ENCODE data around the gene HAUS8. TPM values are rescaled to one million over a fixed set of nuclear protein-coding genes. Genes with fewer than 3 reads are reported as not detected.
A peak's percentile ranks its signal among the peaks of the same experiment; 100 is the strongest.

HAUS8 gene
- total RNA-seq, 2 experiments from 2014 or later = 32.6 to 41.7 TPM

DNA sequence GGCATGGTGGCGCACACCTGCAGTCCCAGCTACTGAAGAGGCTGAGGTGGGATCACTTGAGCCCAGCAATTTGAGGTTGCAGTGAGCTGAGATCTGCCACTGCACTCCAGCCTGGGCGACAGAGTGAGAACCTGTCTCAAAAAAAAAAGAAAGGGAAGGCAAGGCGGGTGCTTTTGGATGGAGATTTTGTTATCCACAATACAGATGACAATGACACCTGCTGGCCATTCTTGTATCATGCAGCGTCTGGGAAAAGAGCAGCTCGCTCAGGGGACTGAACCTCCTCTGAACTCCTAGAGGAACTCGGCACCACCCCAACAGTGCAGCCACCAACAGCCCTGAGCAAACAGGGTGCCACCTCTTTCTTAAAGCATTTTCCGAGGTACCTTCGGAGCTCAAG lies 22.8 kb downstream of the HAUS8 start:
- Mint-ChIP-seq H3K4me3 (no peak overlapping the region), H3K27me3 (no peaks in the 10 kb centered on the region), H3K4me1 (no peaks in the 10 kb centered on the region), H3K9me3 (ENCODE audit: low read depth) (no peaks in the 10 kb centered on the region), H3K36me3 (ENCODE audit: low read depth) (peaks cover 26% of the 10 kb centered on the region), H3K27ac (no peak overlapping the region)
- intact Hi-C loops (cut with DNase I, micrococcal nuclease) = loop anchor here (1.0 to 5.0 kb wide), 3 partner anchors 280 to 338 kb away; no protein-coding TSS in a partner anchor
- ATAC-seq (peak; percentile 30), DNase-seq (peak; percentile 37)
- POLR2A ChIA-PET = no interaction called here
- CTCF ChIA-PET = interaction anchor here (0.6 to 1.3 kb wide), 3 partner anchors 67 to 280 kb away, joined by 3 to 5 read pairs (median 4); no protein-coding TSS in a partner anchor

DNA sequence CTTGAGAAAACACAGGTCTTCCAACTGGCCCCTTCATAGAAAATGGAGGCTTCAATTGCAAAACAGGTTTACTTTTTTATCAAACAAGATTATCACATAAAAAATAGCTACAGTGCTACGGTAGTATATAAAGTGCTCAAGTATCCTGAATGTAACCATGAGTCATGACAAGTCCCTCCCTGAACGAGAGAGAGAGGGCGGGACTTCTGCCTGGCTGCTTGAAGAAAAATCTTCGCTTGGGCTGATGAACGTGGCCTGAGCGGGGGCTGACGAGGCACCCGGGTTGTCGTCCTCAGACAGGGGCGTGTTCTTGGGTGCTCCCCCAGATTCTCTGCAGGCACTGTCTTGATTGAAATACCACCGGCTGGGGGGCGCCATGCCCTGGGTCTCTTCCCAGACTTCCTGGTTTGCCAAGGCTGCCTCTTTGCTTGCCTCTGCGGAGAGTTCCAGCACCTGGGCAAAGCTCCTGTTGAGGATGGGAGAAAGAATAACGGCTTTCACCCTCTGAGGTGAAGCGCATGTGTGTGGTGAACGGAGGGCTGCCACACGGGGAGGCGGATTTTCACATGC lies 25.5 kb downstream of the HAUS8 start:
- no peak for ATAC-seq
- no peaks in the 10 kb centered on the region for H3K9me3 Mint-ChIP-seq (ENCODE audit: low read depth)
- no peak overlapping the region for H3K4me3 Mint-ChIP-seq
- H3K36me3 Mint-ChIP-seq (ENCODE audit: low read depth) = peaks cover 22% of the 10 kb centered on the region
- CTCF ChIA-PET = no interaction called here
- DNase-seq = no peak
- H3K4me1 Mint-ChIP-seq = no peaks in the 10 kb centered on the region
- H3K27me3 Mint-ChIP-seq = no peaks in the 10 kb centered on the region
- intact Hi-C loops (cut with DNase I, micrococcal nuclease) = loop anchor here in 1 of 2 experiments (5.0 kb wide), 1 partner anchor 277 kb away; no protein-coding TSS in a partner anchor
- no peak overlapping the region for H3K27ac Mint-ChIP-seq
- POLR2A ChIA-PET = no interaction called here

DNA sequence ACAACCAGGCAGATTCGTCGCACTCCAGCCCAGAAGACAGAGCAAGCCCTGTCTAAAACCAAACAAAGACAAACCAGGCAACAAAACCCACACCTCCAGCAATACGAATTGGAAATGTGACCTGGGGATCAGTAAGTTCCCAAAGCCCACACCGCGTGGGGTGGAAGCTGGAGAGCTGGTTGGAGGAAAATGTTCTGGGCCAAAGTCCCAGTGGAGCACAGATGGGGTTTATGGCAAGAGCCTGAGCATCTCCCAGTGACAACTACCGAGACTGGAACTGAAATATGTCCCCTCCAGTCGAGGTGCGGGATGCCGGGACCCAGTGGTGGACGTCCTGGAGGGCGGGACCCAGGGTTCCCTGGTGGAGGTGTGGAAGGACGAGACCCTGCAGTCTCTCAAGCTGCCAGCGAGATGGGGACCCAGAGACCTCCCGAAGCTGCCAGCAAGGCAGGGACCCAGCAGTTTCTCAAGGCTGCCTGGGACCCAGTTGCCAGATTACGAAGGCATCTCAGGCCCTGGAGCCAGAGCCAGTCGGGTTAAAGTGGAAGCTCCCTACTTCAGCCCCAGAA lies 26.3 kb downstream of the HAUS8 start:
- no peak for ATAC-seq
- ChIA-PET CTCF (no interaction called here), POLR2A (no interaction called here)
- Mint-ChIP-seq H3K27me3 (no peaks in the 10 kb centered on the region), H3K27ac (no peak overlapping the region), H3K9me3 (ENCODE audit: low read depth) (no peaks in the 10 kb centered on the region), H3K4me3 (no peak overlapping the region), H3K4me1 (no peaks in the 10 kb centered on the region), H3K36me3 (ENCODE audit: low read depth) (peaks cover 22% of the 10 kb centered on the region)
- DNase-seq = no peak
- intact Hi-C loops (cut with DNase I, micrococcal nuclease) = no loop called here

DNA sequence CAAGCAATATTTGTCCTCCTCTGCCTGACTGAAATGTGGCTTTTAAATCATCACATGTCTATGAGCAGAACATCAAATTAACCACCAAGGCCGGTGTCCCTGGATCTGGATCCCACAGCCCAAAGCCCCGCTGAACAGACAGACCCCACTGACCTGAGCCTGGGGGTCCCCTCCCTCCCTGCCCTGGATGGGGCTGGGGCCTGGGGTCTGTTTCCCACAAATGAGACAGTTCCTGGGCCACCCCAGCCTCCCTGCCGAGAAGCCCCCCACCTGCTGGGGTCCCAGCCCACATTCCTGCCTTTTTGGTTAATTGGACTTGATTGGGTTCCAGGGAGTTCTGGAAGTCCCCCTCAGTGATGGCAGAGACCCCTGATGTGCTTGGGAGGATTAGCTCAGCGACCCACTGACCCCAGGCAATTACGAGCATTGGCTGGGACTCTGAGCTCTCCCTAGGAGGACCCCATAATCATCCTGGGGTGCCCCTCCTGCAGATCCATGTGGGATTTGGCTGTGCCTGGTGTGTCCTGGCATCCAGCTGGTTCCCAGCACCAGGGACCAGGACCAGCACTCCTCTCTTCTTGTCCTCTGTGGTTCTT lies 29.2 kb downstream of the HAUS8 start:
- Mint-ChIP-seq H3K9me3 (ENCODE audit: low read depth) (no peaks in the 10 kb centered on the region), H3K27me3 (peaks cover 2% of the 10 kb centered on the region), H3K36me3 (ENCODE audit: low read depth) (peaks cover 3% of the 10 kb centered on the region), H3K4me1 (no peaks in the 10 kb centered on the region), H3K27ac (no peak overlapping the region), H3K4me3 (no peak overlapping the region)
- ChIA-PET CTCF (no interaction called here), POLR2A (no interaction called here)
- no peak for DNase-seq
- ATAC-seq = no peak
- intact Hi-C loops (cut with DNase I, micrococcal nuclease) = no loop called here

DNA sequence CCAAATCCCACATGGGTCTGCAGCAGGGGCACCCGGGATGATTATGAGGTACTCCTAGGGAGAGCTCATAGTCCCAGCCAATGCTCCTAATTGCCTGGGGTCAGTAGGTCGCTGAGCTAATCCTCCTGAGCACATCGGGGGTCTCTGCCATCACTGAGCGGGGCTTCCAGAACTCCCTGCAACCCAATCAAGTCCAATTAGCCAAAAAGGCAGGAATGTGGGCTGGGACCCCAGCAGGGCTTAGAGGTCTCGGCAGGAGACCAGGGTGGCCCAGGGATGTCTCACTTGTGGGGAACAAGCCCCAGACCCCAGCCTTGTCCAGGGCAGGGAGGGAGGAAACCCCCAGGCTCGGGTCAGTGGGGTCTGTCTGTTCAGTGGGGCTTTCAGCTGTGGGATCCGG lies 31.5 kb downstream of the HAUS8 start:
- ChIA-PET CTCF (no interaction called here), POLR2A (no interaction called here)
- ATAC-seq (no peak), DNase-seq (no peak)
- Mint-ChIP-seq H3K36me3 (ENCODE audit: low read depth) (peaks cover 2% of the 10 kb centered on the region), H3K27ac (no peak overlapping the region), H3K4me1 (no peaks in the 10 kb centered on the region), H3K4me3 (no peak overlapping the region), H3K27me3 (peaks cover 6% of the 10 kb centered on the region), H3K9me3 (ENCODE audit: low read depth) (no peaks in the 10 kb centered on the region)
- intact Hi-C loops (cut with DNase I, micrococcal nuclease) = no loop called here

DNA sequence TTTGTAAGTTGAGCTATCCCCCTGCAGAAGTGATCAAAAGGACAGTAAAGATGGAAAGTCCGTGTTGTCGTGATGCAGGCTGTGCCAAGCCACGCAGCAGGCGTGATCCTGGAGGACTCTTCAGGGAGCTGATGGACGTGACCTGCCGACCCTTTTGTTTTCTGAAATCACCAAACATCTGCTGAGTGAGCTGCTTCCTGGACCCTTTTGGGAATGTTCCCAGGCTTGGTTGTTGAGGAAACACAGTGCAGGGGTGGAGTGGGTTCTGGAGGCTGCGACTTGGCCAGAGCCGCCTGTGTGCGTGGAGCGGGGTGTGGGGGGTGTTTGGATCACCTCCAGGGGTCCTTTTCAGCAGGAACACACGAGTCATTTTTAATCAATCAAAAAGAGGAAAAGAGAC lies 33.3 kb downstream of the HAUS8 start:
- ChIA-PET CTCF (no interaction called here), POLR2A (no interaction called here)
- H3K27me3 Mint-ChIP-seq = peaks cover 6% of the 10 kb centered on the region
- no peak overlapping the region for H3K4me3 Mint-ChIP-seq
- ATAC-seq (no peak), DNase-seq (no peak)
- intact Hi-C loops (cut with DNase I, micrococcal nuclease) = no loop called here
- H3K27ac Mint-ChIP-seq = no peak overlapping the region
- no peaks in the 10 kb centered on the region for H3K4me1 Mint-ChIP-seq
- H3K9me3 Mint-ChIP-seq (ENCODE audit: low read depth) = no peaks in the 10 kb centered on the region
- H3K36me3 Mint-ChIP-seq (ENCODE audit: low read depth) = no peaks in the 10 kb centered on the region

DNA sequence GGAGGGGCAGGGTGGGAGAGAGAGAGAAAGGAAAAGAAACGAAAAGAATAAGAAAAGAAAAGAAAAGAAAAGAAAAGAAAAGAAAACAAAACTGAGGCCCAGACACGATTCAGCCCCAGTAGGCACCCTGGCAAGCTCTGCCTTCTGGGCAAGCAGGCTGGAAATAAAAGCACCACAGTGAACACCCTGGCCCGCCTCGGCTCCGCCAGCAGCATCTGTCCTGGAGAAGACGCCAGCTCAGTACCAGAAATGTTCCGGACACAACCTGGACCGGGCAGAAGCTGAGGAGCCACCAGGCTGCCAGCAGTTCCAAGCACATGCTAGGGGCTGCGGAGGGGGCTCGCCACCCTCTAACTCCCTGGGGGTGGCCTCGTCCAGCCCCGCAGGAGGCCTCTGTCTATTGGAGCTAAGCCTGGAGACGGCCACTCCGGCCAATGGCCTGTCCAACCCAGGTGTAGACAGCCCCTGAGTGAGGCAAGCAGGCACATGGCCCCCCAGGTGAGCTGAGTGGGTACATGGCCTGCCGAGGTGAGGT lies 37.2 kb downstream of the HAUS8 start:
- ChIA-PET CTCF (interaction anchor here (0.7 kb wide), 1 partner anchor 81 kb away, joined by 3 read pairs; no protein-coding TSS in a partner anchor), POLR2A (no interaction called here)
- Mint-ChIP-seq H3K4me1 (no peaks in the 10 kb centered on the region), H3K36me3 (ENCODE audit: low read depth) (no peaks in the 10 kb centered on the region), H3K4me3 (no peak overlapping the region), H3K9me3 (ENCODE audit: low read depth) (no peaks in the 10 kb centered on the region), H3K27ac (no peak overlapping the region), H3K27me3 (peaks cover 10% of the 10 kb centered on the region)
- no peak for ATAC-seq
- intact Hi-C loops (cut with DNase I, micrococcal nuclease) = no loop called here
- no peak for DNase-seq

DNA sequence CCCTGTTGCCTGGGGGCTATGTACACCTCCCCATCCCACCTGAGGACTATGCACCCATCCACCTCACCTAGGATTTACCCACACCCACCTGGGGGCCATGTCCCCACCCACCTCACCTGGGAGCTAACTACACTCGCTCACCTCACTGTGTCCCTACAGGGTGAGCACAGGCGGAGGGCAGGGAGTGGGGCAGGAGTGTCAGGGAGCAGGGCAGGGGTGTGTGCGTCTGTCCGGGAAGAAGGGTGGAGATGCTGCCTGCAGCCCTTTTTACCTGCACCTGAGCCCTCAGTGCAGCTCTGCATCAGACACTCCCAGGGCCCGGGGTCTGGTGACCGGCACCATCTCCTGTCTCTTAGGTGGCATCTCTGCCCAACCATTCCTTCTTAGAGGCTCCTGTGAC lies 38.1 kb downstream of the HAUS8 start:
- Mint-ChIP-seq H3K4me3 (no peak overlapping the region), H3K4me1 (no peaks in the 10 kb centered on the region), H3K36me3 (ENCODE audit: low read depth) (no peaks in the 10 kb centered on the region), H3K27me3 (peaks cover 14% of the 10 kb centered on the region), H3K9me3 (ENCODE audit: low read depth) (no peaks in the 10 kb centered on the region), H3K27ac (no peak overlapping the region)
- intact Hi-C loops (cut with DNase I, micrococcal nuclease) = no loop called here
- ATAC-seq (no peak), DNase-seq (no peak)
- ChIA-PET CTCF (interaction anchor here (0.6 kb wide), 1 partner anchor 322 kb away, joined by 4 read pairs; no protein-coding TSS in a partner anchor), POLR2A (no interaction called here)

DNA sequence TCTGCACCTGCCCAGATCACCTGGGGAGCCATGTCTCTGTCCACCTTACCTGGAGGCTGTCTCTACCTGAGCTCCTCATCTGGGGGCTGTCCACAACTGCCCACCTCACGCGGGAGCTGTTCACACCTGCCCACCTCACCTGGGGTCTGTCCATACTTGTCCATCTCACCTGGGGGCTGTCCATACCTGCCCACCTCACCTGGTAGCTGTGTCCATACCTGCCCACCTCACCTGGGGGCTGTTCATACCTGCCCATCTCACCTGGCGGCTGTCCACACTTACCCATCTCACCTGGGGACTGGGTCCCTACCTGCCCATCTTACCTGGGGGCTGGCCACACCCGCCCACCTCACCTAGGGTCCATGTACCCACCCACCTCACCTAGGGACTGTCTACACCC lies 38.6 kb downstream of the HAUS8 start:
- H3K27me3 Mint-ChIP-seq = peaks cover 12% of the 10 kb centered on the region

DNA sequence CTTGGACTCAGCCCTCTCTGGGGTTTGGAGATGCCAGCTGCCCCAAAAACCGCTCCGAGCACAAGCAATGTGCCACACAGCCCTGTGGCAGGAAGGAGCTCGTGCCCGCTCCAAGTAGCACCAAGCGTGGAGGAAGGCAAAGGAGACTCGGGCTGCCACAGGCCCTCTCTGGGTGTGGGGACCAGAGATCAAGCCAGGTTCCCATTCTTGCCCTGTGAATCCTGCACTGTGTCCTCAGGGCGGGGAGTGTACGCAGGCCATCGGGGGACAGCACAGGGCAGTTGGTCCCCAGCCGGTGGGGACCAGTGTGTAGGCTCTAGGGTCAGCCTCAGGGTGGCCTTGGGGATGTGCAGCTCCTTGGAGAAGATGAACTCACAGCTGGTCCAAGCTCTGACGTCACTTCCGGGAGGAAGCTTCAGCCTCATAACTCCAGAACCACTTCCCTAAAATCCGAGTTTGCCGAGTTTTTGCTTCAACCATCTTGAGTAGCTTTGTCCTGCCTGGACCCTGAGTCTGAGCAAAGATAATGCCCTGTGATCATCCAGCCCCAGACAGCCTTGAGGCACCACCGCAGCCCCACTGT lies 39.3 kb downstream of the HAUS8 start:
- ChIA-PET CTCF (interaction anchor here (1.0 kb wide), 1 partner anchor 321 kb away, joined by 3 read pairs; no protein-coding TSS in a partner anchor), POLR2A (no interaction called here)
- no peak overlapping the region for H3K4me3 Mint-ChIP-seq
- no peak overlapping the region for H3K27ac Mint-ChIP-seq
- no peak for DNase-seq
- no peaks in the 10 kb centered on the region for H3K4me1 Mint-ChIP-seq
- H3K36me3 Mint-ChIP-seq (ENCODE audit: low read depth) = no peaks in the 10 kb centered on the region
- no peaks in the 10 kb centered on the region for H3K9me3 Mint-ChIP-seq (ENCODE audit: low read depth)
- intact Hi-C loops (cut with DNase I, micrococcal nuclease) = no loop called here
- peaks cover 12% of the 10 kb centered on the region for H3K27me3 Mint-ChIP-seq
- no peak for ATAC-seq

More for the DNA sequence above, 38.6 kb downstream of the HAUS8 start:
- no peak for ATAC-seq
- intact Hi-C loops (cut with DNase I, micrococcal nuclease) = no loop called here
- ChIA-PET POLR2A (no interaction called here), CTCF (no interaction called here)
- Mint-ChIP-seq H3K9me3 (ENCODE audit: low read depth) (no peaks in the 10 kb centered on the region), H3K4me1 (no peaks in the 10 kb centered on the region), H3K36me3 (ENCODE audit: low read depth) (no peaks in the 10 kb centered on the region), H3K4me3 (no peak overlapping the region), H3K27ac (no peak overlapping the region)
- no peak for DNase-seq

DNA sequence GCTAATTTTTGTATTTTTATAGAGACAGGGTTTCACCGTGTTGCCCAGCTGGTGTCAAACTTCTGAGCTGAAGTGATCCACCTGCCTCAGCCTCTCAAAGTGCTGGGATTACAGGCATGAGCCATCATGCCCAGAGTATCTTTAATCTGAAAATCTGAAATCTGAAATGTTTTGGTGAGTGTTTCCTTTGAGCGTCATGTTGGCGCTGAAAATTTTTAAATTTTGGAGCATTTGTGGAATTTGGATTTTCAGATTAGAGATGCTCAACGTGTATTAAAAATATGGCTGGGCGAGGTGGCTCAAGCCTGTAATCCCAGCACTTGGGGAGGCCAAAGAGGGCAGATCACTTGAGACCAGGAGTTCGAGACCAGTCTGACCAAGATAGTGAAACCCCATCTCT lies 43.5 kb downstream of the HAUS8 start:
- no peak for DNase-seq
- intact Hi-C loops (cut with DNase I, micrococcal nuclease) = no loop called here
- Mint-ChIP-seq H3K27me3 (peaks cover 25% of the 10 kb centered on the region), H3K36me3 (ENCODE audit: low read depth) (peaks cover 2% of the 10 kb centered on the region), H3K4me3 (no peak overlapping the region), H3K4me1 (no peaks in the 10 kb centered on the region), H3K9me3 (ENCODE audit: low read depth) (no peaks in the 10 kb centered on the region), H3K27ac (no peak overlapping the region)
- ATAC-seq = no peak
- CTCF ChIA-PET = no interaction called here
- POLR2A ChIA-PET = no interaction called here

DNA sequence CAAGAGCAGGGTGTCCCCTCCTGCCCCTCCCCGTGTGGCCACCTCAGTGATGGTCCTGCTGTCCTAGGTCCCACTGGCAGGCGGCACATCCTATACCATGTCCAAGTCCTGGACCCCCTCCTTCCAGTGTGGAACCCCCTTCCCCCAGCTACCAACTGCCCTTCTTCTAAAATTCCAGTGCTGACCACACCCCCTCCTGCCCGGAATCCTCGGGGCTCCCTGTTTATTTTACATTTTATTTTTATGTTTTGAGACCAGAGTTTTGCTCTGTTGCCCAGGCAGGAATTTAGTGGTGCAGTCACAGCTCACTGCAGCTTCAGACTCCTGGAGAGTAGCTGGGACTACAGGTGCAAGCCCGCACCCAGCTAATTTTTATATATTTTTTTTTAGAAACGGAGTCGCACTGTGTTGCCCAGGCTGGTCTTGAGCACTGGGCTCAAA lies 47.7 kb downstream of the HAUS8 start:
- Mint-ChIP-seq H3K27me3 (peaks cover 44% of the 10 kb centered on the region), H3K4me1 (peaks cover 3% of the 10 kb centered on the region), H3K36me3 (ENCODE audit: low read depth) (peaks cover 6% of the 10 kb centered on the region), H3K4me3 (no peak overlapping the region), H3K9me3 (ENCODE audit: low read depth) (peaks cover 9% of the 10 kb centered on the region), H3K27ac (no peak overlapping the region)
- ChIA-PET POLR2A (no interaction called here), CTCF (no interaction called here)
- no peak for DNase-seq
- intact Hi-C loops (cut with DNase I, micrococcal nuclease) = no loop called here
- ATAC-seq = no peak
